Keratinocyte (primary cell): Measurements from ENCODE around the gene HS3ST6. TPM values are rescaled to one million over a fixed set of nuclear protein-coding genes. Genes with fewer than 3 reads are reported as not detected.

Experiments used
- DNase-seq: peaks from one replicate; pipeline ENCODE4 v3.0.0-alpha.2; 2011; ENCODE audit warnings: low read depth, missing footprints, low spot score
- FAIRE-seq: peaks from 2 replicates; lab custom pipeline; 2011; peaks lifted over from hg19 to GRCh38; lab: Jason Lieb, UNC
- H2AFZ ChIP-seq: 2 replicates; pipeline ENCODE4 v1.6.0; 2012; ENCODE audit warnings: low read length, control low read depth, inconsistent platforms; ENCODE audit not compliant: control insufficient read depth
- H3K27ac ChIP-seq: 2 replicates; pipeline ENCODE4 v1.5.1; 2011; ENCODE audit warnings: low read length; ENCODE audit not compliant: control insufficient read depth, insufficient read depth
- H3K27me3 ChIP-seq: 3 replicates; pipeline ENCODE4 v1.6.0; 2011; ENCODE audit warnings: low read length; ENCODE audit not compliant: control insufficient read depth, insufficient read depth; ENCODE audit errors: extremely low read depth
- H3K36me3 ChIP-seq, 2 experiments: 2 replicates in 1 of 2; 3 replicates in 1 of 2; pipeline ENCODE4 v1.5.1; 2011; ENCODE audit warnings: low read length in 2 of 2, mild to moderate bottlenecking in 1 of 2; ENCODE audit not compliant: control insufficient read depth in 2 of 2, insufficient read depth in 2 of 2; ENCODE audit errors: extremely low read depth in 1 of 2
- H3K4me1 ChIP-seq: 3 replicates; pipeline ENCODE4 v1.5.1; 2011; ENCODE audit warnings: low read length; ENCODE audit not compliant: control insufficient read depth, insufficient read depth; ENCODE audit errors: extremely low read depth
- H3K4me2 ChIP-seq: 3 replicates; pipeline ENCODE4 v1.6.0; 2011; ENCODE audit warnings: low read depth, low read length; ENCODE audit not compliant: control insufficient read depth, insufficient read depth; ENCODE audit errors: extremely low read depth
- H3K4me3 ChIP-seq, 3 experiments: fragments of 200-600 bp in 1 of 3; sonication (generic) in 1 of 3; 2 replicates in 2 of 3; 3 replicates in 1 of 3; pipeline ENCODE4 v1.5.1; 2011 to 2016; ENCODE audit warnings: low read length in 3 of 3, mild to moderate bottlenecking in 3 of 3, control low read depth in 2 of 3, inconsistent platforms in 1 of 3, low read depth in 1 of 3, mixed read lengths in 1 of 3, mixed run types in 1 of 3, moderate library complexity in 1 of 3; ENCODE audit not compliant: control insufficient read depth in 2 of 3, insufficient read depth in 2 of 3; ENCODE audit errors: extremely low read depth in 1 of 3
- H3K79me2 ChIP-seq: 2 replicates; pipeline ENCODE4 v1.6.0; 2012; ENCODE audit warnings: low read length; ENCODE audit not compliant: control insufficient read depth, insufficient read depth
- H3K9ac ChIP-seq: 3 replicates; pipeline ENCODE4 v1.6.0; 2011; ENCODE audit warnings: low read length; ENCODE audit not compliant: control insufficient read depth, insufficient read depth; ENCODE audit errors: extremely low read depth
- H3K9me1 ChIP-seq: 3 replicates; pipeline ENCODE4 v1.6.0; 2011; ENCODE audit warnings: low read length; ENCODE audit not compliant: control insufficient read depth, insufficient read depth; ENCODE audit errors: extremely low read depth
- H3K9me3 ChIP-seq: 2 replicates; pipeline ENCODE4 v1.5.1; 2012; ENCODE audit warnings: low read depth, low read length; ENCODE audit not compliant: control insufficient read depth
- H4K20me1 ChIP-seq: 3 replicates; pipeline ENCODE4 v1.6.0; 2011; ENCODE audit warnings: low read length; ENCODE audit not compliant: control insufficient read depth, insufficient read depth; ENCODE audit errors: extremely low read depth
- EZH2 ChIP-seq: IDR thresholded peaks from one replicate; pipeline ENCODE4 v1.6.1; 2012; ENCODE audit warnings: inconsistent platforms, mild to moderate bottlenecking, low read length, moderate library complexity
- dilution Hi-C: fragments of 300-500 bp; cut with MboI; formaldehyde crosslinking; loops from one replicate; pipeline ENCODE4 v1.7.0; 2020; ENCODE audit warnings: low sequenced_read_pairs; ENCODE audit not compliant: extremely low pct_ligation_motif_present
- polyA plus RNA-seq, 5 experiments: library from polyadenylated mRNA; depleted of rRNA in 3 of 5; stranded (reverse) in 3 of 5; stranded (forward) in 1 of 5; unstranded in 1 of 5; fragments of >200 nt; gene quantifications; 1 replicate in 1 of 5; 2 replicates in 3 of 5; 3 replicates in 1 of 5; pipeline versions ENCODE4 v1.2.1 to v1.2.3, GENCODE V29; 2011 to 2012; ENCODE audit warnings: missing spikeins in 2 of 5, low read depth in 1 of 5, low replicate concordance in 1 of 5
- TF ChIP-seq, protein P1 (sequence below), 3 experiments: IDR thresholded peaks in 1 of 3; conservative IDR thresholded peaks in 1 of 3; optimal IDR thresholded peaks in 1 of 3; 2 replicates in 2 of 3; 3 replicates in 1 of 3; pipeline versions ENCODE3 to v1.5.1; 2011; ENCODE audit warnings: low read length in 3 of 3, mild to moderate bottlenecking in 3 of 3, moderate library complexity in 2 of 3, control low read depth in 1 of 3, inconsistent platforms in 1 of 3; ENCODE audit not compliant: insufficient read depth in 2 of 3; ENCODE audit errors: extremely low read depth in 1 of 3

The HS3ST6 gene
- polyA plus RNA-seq, 1 donor (not counting 4 experiments of a cell fraction or from before 2014, with no cell fraction given): not detected

DNA sequence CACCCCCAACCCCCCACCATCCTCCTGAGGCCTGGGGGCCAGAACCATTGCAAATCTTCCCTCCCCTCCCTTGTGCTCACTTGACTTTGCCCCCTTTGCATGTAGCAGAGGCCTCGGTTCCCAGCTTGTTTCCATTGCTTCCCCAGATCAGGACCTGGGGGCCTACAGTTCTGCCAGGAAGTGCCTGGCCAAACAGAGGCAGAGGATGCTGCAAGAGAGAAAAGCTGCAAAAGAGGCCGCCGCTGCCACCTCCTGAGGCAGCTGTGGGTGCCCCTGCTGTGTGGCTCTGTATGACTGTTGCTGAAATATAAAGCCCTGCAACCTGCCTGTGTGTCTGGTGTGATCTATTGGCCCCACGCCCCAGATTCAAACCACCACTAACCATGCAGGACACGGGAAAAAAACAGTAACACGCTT is 43.4 kb upstream of the HS3ST6 start:
- Histone ChIP-seq H3K9ac (no peak overlapping the region), H3K9me3 (no peaks in the 10 kb centered on the region), H3K4me3 (peak overlapping the region in 1 of 3 experiments; percentile 32), H3K9me1 (peaks cover 3% of the 10 kb centered on the region), H4K20me1 (peaks cover 28% of the 10 kb centered on the region), H3K79me2 (peaks cover 58% of the 10 kb centered on the region), H3K27me3 (no peaks in the 10 kb centered on the region), H3K27ac (no peak overlapping the region), H3K4me1 (peaks cover 39% of the 10 kb centered on the region), H3K36me3 (peaks cover 17 to 31% of the 10 kb centered on the region in 2 experiments), H2AFZ (no peak overlapping the region), H3K4me2 (peak overlapping the region; percentile 41)
- no peak for TF ChIP-seq EZH2
- TF ChIP-seq, protein P1, sequence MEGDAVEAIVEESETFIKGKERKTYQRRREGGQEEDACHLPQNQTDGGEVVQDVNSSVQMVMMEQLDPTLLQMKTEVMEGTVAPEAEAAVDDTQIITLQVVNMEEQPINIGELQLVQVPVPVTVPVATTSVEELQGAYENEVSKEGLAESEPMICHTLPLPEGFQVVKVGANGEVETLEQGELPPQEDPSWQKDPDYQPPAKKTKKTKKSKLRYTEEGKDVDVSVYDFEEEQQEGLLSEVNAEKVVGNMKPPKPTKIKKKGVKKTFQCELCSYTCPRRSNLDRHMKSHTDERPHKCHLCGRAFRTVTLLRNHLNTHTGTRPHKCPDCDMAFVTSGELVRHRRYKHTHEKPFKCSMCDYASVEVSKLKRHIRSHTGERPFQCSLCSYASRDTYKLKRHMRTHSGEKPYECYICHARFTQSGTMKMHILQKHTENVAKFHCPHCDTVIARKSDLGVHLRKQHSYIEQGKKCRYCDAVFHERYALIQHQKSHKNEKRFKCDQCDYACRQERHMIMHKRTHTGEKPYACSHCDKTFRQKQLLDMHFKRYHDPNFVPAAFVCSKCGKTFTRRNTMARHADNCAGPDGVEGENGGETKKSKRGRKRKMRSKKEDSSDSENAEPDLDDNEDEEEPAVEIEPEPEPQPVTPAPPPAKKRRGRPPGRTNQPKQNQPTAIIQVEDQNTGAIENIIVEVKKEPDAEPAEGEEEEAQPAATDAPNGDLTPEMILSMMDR (optimal IDR thresholded peaks at IDR 0.05 in 1 of 3, IDR thresholded peaks at IDR 0.05 in 1 of 3, conservative IDR thresholded peaks at IDR 0.05 in 1 of 3; ENCODE audit: extremely low read depth in 1 of 3, insufficient read depth in 2 of 3, low read length in 3 of 3): no peak
- dilution Hi-C loops: no loop called here
- no peak for FAIRE-seq
- no peak for DNase-seq

DNA sequence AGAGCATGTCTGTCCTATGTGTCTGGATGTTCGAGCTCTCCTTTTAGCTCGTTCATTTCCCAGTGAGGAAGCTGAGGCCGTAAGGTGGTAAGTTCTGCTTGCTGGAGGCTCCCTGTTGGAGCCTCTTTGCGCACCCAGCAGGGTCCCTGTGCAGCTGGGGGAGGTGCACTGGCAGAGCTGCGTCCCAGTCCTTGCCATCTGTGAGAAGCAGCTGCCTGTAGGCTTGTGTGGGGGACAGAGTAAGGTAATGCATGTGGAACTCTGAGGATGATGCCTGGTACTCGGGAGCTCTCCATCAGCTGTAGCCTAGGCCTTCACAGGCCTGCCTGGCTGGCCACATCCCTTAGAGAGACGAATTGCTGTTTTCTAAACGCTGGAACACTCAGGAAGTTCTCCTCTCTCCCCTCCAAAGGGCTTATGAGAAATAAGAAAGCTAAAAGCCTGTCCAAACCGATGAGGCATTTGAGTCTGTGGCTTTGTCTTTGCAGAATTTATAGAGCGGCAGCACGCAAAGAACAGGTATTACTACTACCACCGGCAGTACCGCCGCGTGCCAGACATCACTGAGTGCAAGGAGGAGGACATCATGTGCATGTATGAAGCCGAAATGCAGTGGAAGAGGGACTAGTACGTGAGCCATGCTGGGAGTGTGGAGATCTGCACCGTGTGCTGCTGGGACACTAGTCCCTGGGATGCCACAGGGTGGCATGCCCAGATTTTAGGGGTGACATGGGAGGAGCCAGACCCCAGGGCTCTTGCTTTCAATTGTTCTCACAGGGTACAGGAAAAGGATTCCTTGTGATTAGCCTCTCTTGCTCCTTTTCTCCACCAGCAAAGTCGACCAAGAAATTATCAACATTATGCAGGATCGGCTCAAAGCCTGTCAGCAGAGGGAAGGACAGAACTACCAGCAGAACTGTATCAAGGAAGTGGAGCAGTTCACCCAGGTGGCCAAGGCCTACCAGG is 42.7 kb upstream of the HS3ST6 start:
- H3K9me1 ChIP-seq: peaks cover 3% of the 10 kb centered on the region
- dilution Hi-C loops: no loop called here
- H3K79me2 ChIP-seq: peaks cover 53% of the 10 kb centered on the region
- H3K9ac ChIP-seq: peak overlapping the region; percentile 88
- H3K27ac ChIP-seq: peak overlapping the region; percentile 51
- peaks cover 17 to 30% of the 10 kb centered on the region in 2 experiments for H3K36me3 ChIP-seq
- H2AFZ ChIP-seq: no peak overlapping the region
- no peak for DNase-seq
- peak overlapping the region; percentile 84 to 91 (median 85) for H3K4me3 ChIP-seq
- TF ChIP-seq EZH2: no peak
- TF ChIP-seq, protein P1 (optimal IDR thresholded peaks at IDR 0.05 in 1 of 3, IDR thresholded peaks at IDR 0.05 in 1 of 3, conservative IDR thresholded peaks at IDR 0.05 in 1 of 3; ENCODE audit: extremely low read depth in 1 of 3, insufficient read depth in 2 of 3, low read length in 3 of 3): no peak
- peak overlapping the region; percentile 70 for H3K4me2 ChIP-seq
- H4K20me1 ChIP-seq: peaks cover 28% of the 10 kb centered on the region
- peak; percentile 66 for FAIRE-seq
- H3K4me1 ChIP-seq: peaks cover 37% of the 10 kb centered on the region
- H3K27me3 ChIP-seq: no peaks in the 10 kb centered on the region
- no peaks in the 10 kb centered on the region for H3K9me3 ChIP-seq
